Memory B cell (primary cell): ENCODE results near the gene RAB14.

Experiments
- ATAC-seq: fragments of 150-1000 bp; cut with Tn5 transposase; 2 replicates; pipeline ENCODE4 v1.10.0; 2021; ENCODE audit warnings: low read depth, mild to moderate bottlenecking, moderate library complexity
- DNase-seq, 2 donors: peaks; one replicate each; pipeline ENCODE4 v3.0.0; 2022; ENCODE audit warnings: low spot score in 2 of 2
- H3K27ac Mint-ChIP-seq: one replicate; pipeline ENCODE4 v1.8.0; 2022; ENCODE audit warnings: mild to moderate bottlenecking, moderate library complexity, mixed read lengths
- H3K27me3 Mint-ChIP-seq: one replicate; pipeline ENCODE4 v1.8.0; 2022; ENCODE audit warnings: mixed read lengths
- H3K36me3 Mint-ChIP-seq: one replicate; pipeline ENCODE4 v1.8.0; 2022; ENCODE audit warnings: mild to moderate bottlenecking, mixed read lengths
- H3K4me1 Mint-ChIP-seq: one replicate; pipeline ENCODE4 v1.8.0; 2022; ENCODE audit warnings: mixed read lengths
- H3K4me3 Mint-ChIP-seq: one replicate; pipeline ENCODE4 v1.8.0; 2022; ENCODE audit warnings: mild to moderate bottlenecking, moderate library complexity, mixed read lengths
- H3K9me3 Mint-ChIP-seq: one replicate; pipeline ENCODE4 v1.8.0; 2022; ENCODE audit warnings: mixed read lengths

The RAB14 gene

GRCh38 chr9:121230256-121230655, 28.6 kb upstream of the RAB14 start:
- DNase-seq: no peak
- H3K4me3 Mint-ChIP-seq: no peak overlapping the region
- no peak for ATAC-seq
- no peak overlapping the region for H3K27ac Mint-ChIP-seq
- no peaks in the 10 kb centered on the region for H3K9me3 Mint-ChIP-seq
- H3K27me3 Mint-ChIP-seq: no peaks in the 10 kb centered on the region
- peaks cover 18% of the 10 kb centered on the region for H3K36me3 Mint-ChIP-seq
- H3K4me1 Mint-ChIP-seq: no peaks in the 10 kb centered on the region

- ATAC-seq (no peak), DNase-seq (no peak)
- H3K27ac Mint-ChIP-seq: no peak overlapping the region
- H3K9me3 Mint-ChIP-seq: no peaks in the 10 kb centered on the region
- H3K27me3 Mint-ChIP-seq: no peaks in the 10 kb centered on the region
- H3K36me3 Mint-ChIP-seq: peaks cover 18% of the 10 kb centered on the region
- no peak overlapping the region for H3K4me3 Mint-ChIP-seq
- H3K4me1 Mint-ChIP-seq: no peaks in the 10 kb centered on the region
These were observed 26.2 kb upstream of the RAB14 start for GRCh38 chr9:121227862-121228261.

GRCh38 chr9:121226175-121226574, 24.5 kb upstream of the RAB14 start:
- H3K4me3 Mint-ChIP-seq: no peak overlapping the region
- no peaks in the 10 kb centered on the region for H3K27me3 Mint-ChIP-seq
- H3K4me1 Mint-ChIP-seq: no peaks in the 10 kb centered on the region
- no peak for ATAC-seq
- H3K36me3 Mint-ChIP-seq: peaks cover 12% of the 10 kb centered on the region
- H3K27ac Mint-ChIP-seq: no peak overlapping the region
- H3K9me3 Mint-ChIP-seq: no peaks in the 10 kb centered on the region
- no peak for DNase-seq

- no peaks in the 10 kb centered on the region for H3K4me1 Mint-ChIP-seq
- H3K27ac Mint-ChIP-seq: no peak overlapping the region
- no peaks in the 10 kb centered on the region for H3K27me3 Mint-ChIP-seq
- ATAC-seq (no peak), DNase-seq (no peak)
- H3K4me3 Mint-ChIP-seq: no peak overlapping the region
- peaks cover 15% of the 10 kb centered on the region for H3K36me3 Mint-ChIP-seq
- H3K9me3 Mint-ChIP-seq: no peaks in the 10 kb centered on the region
These were observed 23.6 kb upstream of the RAB14 start for GRCh38 chr9:121225240-121225639.

- Mint-ChIP-seq H3K27ac (no peak overlapping the region), H3K27me3 (no peaks in the 10 kb centered on the region), H3K36me3 (peaks cover 17% of the 10 kb centered on the region), H3K9me3 (no peaks in the 10 kb centered on the region), H3K4me3 (no peak overlapping the region), H3K4me1 (peaks cover 5% of the 10 kb centered on the region)
- DNase-seq (no peak), ATAC-seq (no peak)
These were observed 21.0 kb upstream of the RAB14 start for GRCh38 chr9:121222524-121223171.

GRCh38 chr9:121221664-121222055, 20.0 kb upstream of the RAB14 start:
- Mint-ChIP-seq H3K4me1 (peaks cover 5% of the 10 kb centered on the region), H3K9me3 (no peaks in the 10 kb centered on the region), H3K27me3 (no peaks in the 10 kb centered on the region), H3K4me3 (no peak overlapping the region), H3K27ac (no peak overlapping the region), H3K36me3 (peaks cover 15% of the 10 kb centered on the region)
- DNase-seq: no peak
- ATAC-seq: no peak

GRCh38 chr9:121220996-121221663, 19.5 kb upstream of the RAB14 start:
- no peak for DNase-seq
- Mint-ChIP-seq H3K4me1 (peaks cover 5% of the 10 kb centered on the region), H3K4me3 (no peak overlapping the region), H3K27me3 (no peaks in the 10 kb centered on the region), H3K36me3 (peaks cover 19% of the 10 kb centered on the region), H3K27ac (no peak overlapping the region), H3K9me3 (no peaks in the 10 kb centered on the region)
- no peak for ATAC-seq

GRCh38 chr9:121219530-121219929, 17.9 kb upstream of the RAB14 start:
- H3K9me3 Mint-ChIP-seq: no peaks in the 10 kb centered on the region
- peaks cover 20% of the 10 kb centered on the region for H3K36me3 Mint-ChIP-seq
- H3K4me3 Mint-ChIP-seq: no peak overlapping the region
- no peak for ATAC-seq
- no peak overlapping the region for H3K27ac Mint-ChIP-seq
- H3K4me1 Mint-ChIP-seq: peaks cover 5% of the 10 kb centered on the region
- DNase-seq: no peak
- H3K27me3 Mint-ChIP-seq: no peaks in the 10 kb centered on the region

GRCh38 chr9:121218357-121219027, 16.8 kb upstream of the RAB14 start:
- no peak overlapping the region for H3K27ac Mint-ChIP-seq
- ATAC-seq (peak; percentile 35), DNase-seq (no peak)
- peaks cover 21% of the 10 kb centered on the region for H3K36me3 Mint-ChIP-seq
- no peaks in the 10 kb centered on the region for H3K9me3 Mint-ChIP-seq
- H3K4me3 Mint-ChIP-seq: no peak overlapping the region
- no peaks in the 10 kb centered on the region for H3K27me3 Mint-ChIP-seq
- peaks cover 9% of the 10 kb centered on the region for H3K4me1 Mint-ChIP-seq

GRCh38 chr9:121217609-121218292, 16.1 kb upstream of the RAB14 start:
- Mint-ChIP-seq H3K36me3 (peaks cover 21% of the 10 kb centered on the region), H3K9me3 (no peaks in the 10 kb centered on the region), H3K27me3 (no peaks in the 10 kb centered on the region), H3K4me3 (no peak overlapping the region), H3K4me1 (peaks cover 9% of the 10 kb centered on the region), H3K27ac (no peak overlapping the region)
- DNase-seq (no peak), ATAC-seq (no peak)

- DNase-seq: no peak
- H3K9me3 Mint-ChIP-seq: no peaks in the 10 kb centered on the region
- H3K4me3 Mint-ChIP-seq: no peak overlapping the region
- peaks cover 24% of the 10 kb centered on the region for H3K36me3 Mint-ChIP-seq
- no peak overlapping the region for H3K27ac Mint-ChIP-seq
- ATAC-seq: no peak
- H3K27me3 Mint-ChIP-seq: no peaks in the 10 kb centered on the region
- H3K4me1 Mint-ChIP-seq: peaks cover 9% of the 10 kb centered on the region
These were observed 14.7 kb upstream of the RAB14 start for GRCh38 chr9:121216271-121216805.

- peak overlapping the region; percentile 0 for H3K27ac Mint-ChIP-seq
- no peak for ATAC-seq
- H3K4me3 Mint-ChIP-seq: no peak overlapping the region
- peaks cover 24% of the 10 kb centered on the region for H3K36me3 Mint-ChIP-seq
- H3K27me3 Mint-ChIP-seq: no peaks in the 10 kb centered on the region
- H3K4me1 Mint-ChIP-seq: peaks cover 9% of the 10 kb centered on the region
- no peak for DNase-seq
- H3K9me3 Mint-ChIP-seq: no peaks in the 10 kb centered on the region
These were observed 12.3 kb upstream of the RAB14 start for GRCh38 chr9:121214005-121214404.

- no peaks in the 10 kb centered on the region for H3K9me3 Mint-ChIP-seq
- H3K4me1 Mint-ChIP-seq: peaks cover 14% of the 10 kb centered on the region
- H3K27ac Mint-ChIP-seq: no peak overlapping the region
- DNase-seq: peak; percentile 59 to 63
- peak; percentile 68 for ATAC-seq
- peaks cover 24% of the 10 kb centered on the region for H3K36me3 Mint-ChIP-seq
- no peaks in the 10 kb centered on the region for H3K27me3 Mint-ChIP-seq
- no peak overlapping the region for H3K4me3 Mint-ChIP-seq
These were observed 11.6 kb upstream of the RAB14 start for GRCh38 chr9:121213136-121213806.
